SKM-1 (cell line): ENCODE measurements around the gene NT5DC2.
A peak's percentile ranks its signal among the peaks of the same experiment; 100 is the strongest.

Experiments
- DNase-seq: peaks from one replicate; lab custom pipeline; 2025; ENCODE audit not compliant: unreplicated experiment; lab: John Stamatoyannopoulos, UW

Gene NT5DC2

GRCh38 chr3:52533623-52534280 lies at the start of gene NT5DC2:
Gene NT5DC2 (minus strand): TSS chr3:52533857. CDS start chr3:52533737, 120 bp downstream.
- DNase-seq, result peak; percentile 25

- DNase-seq, result no peak
These were observed 40.7 kb upstream of the NT5DC2 start for GRCh38 chr3:52574056-52574965.

- DNase-seq, result no peak
These were observed 38.6 kb upstream of the NT5DC2 start for GRCh38 chr3:52572221-52572620.

GRCh38 chr3:52570076-52570475 lies 36.4 kb upstream of the NT5DC2 start:
- no peak for DNase-seq

GRCh38 chr3:52568069-52568468 lies 34.4 kb upstream of the NT5DC2 start:
- DNase-seq, result no peak

GRCh38 chr3:52563984-52564383 lies 30.3 kb upstream of the NT5DC2 start:
- DNase-seq, result no peak

GRCh38 chr3:52561028-52561747 lies 27.5 kb upstream of the NT5DC2 start:
- no peak for DNase-seq

GRCh38 chr3:52558436-52558835 lies 24.8 kb upstream of the NT5DC2 start:
- no peak for DNase-seq

- no peak for DNase-seq
These were observed 23.6 kb upstream of the NT5DC2 start for GRCh38 chr3:52557011-52557960.

GRCh38 chr3:52555056-52555455 lies 21.4 kb upstream of the NT5DC2 start:
- no peak for DNase-seq

GRCh38 chr3:52554026-52554755 lies 20.5 kb upstream of the NT5DC2 start:
- no peak for DNase-seq

- DNase-seq, result no peak
These were observed 18.4 kb upstream of the NT5DC2 start for GRCh38 chr3:52552089-52552488.

GRCh38 chr3:52551118-52551517 lies 17.5 kb upstream of the NT5DC2 start:
- DNase-seq, result no peak

GRCh38 chr3:52547143-52547542 lies 13.5 kb upstream of the NT5DC2 start:
- DNase-seq, result no peak

- no peak for DNase-seq
These were observed 12.6 kb upstream of the NT5DC2 start for GRCh38 chr3:52546111-52546901.

- DNase-seq, result no peak
These were observed 11.3 kb upstream of the NT5DC2 start for GRCh38 chr3:52544937-52545336.

GRCh38 chr3:52541050-52541449 lies 7.4 kb upstream of the NT5DC2 start:
- DNase-seq, result no peak

- no peak for DNase-seq
These were observed 5.5 kb upstream of the NT5DC2 start for GRCh38 chr3:52539010-52539653.
